Endothelial cell of umbilical vein (primary cell): ENCODE results near the gene PGAM2.
A peak's percentile ranks its signal among the peaks of the same experiment; 100 is the strongest.

Experiments used
- CTCF ChIP-seq, 2 donors: IDR thresholded peaks; 1 replicate in 1 of 2; 2 replicates in 1 of 2; pipeline ENCODE4 v1.5.1; 2011; ENCODE audit warnings: low read length in 2 of 2, mild to moderate bottlenecking in 2 of 2, moderate library complexity in 2 of 2, control low read depth in 1 of 2, inconsistent platforms in 1 of 2, low read depth in 1 of 2; ENCODE audit not compliant: insufficient read depth in 1 of 2; ENCODE audit errors: extremely low read depth in 1 of 2
- EZH2 ChIP-seq: IDR thresholded peaks from 2 replicates; pipeline ENCODE4 v1.6.1; 2012; ENCODE audit warnings: borderline replicate concordance, low read depth, mild to moderate bottlenecking, moderate library complexity, low read length, inconsistent platforms; ENCODE audit not compliant: severe bottlenecking
- GATA2 ChIP-seq: IDR thresholded peaks from 2 replicates; pipeline ENCODE4 v1.7.0; 2011; ENCODE audit warnings: low read depth, mild to moderate bottlenecking, moderate library complexity, mixed read lengths, low read length; ENCODE audit not compliant: insufficient read length, insufficient read depth
- JUN ChIP-seq: IDR thresholded peaks from 2 replicates; pipeline ENCODE4 v1.6.1; 2011; ENCODE audit warnings: borderline replicate concordance, low read depth; ENCODE audit not compliant: insufficient read length, insufficient read depth
- MAX ChIP-seq: IDR thresholded peaks from 2 replicates; pipeline ENCODE4 v1.6.1; 2011; ENCODE audit not compliant: insufficient read depth, insufficient read length
- POLR2A ChIP-seq: IDR thresholded peaks from 2 replicates; pipeline ENCODE4 v1.6.1; 2012; ENCODE audit warnings: low read depth, mild to moderate bottlenecking, control low read depth, low read length
- POLR2AphosphoS5 ChIP-seq: IDR thresholded peaks from 2 replicates; pipeline ENCODE4 v1.6.1; 2012; ENCODE audit warnings: low read depth, mild to moderate bottlenecking, control low read depth, low read length, moderate library complexity; ENCODE audit not compliant: insufficient read depth

GRCh38 chr7:44073664-44074348, 8.4 kb upstream of the PGAM2 start:
- TF ChIP-seq CTCF (IDR thresholded peaks at IDR 0.05; ENCODE audit: extremely low read depth in 1 of 2, insufficient read depth in 1 of 2, low read depth in 1 of 2, low read length in 2 of 2) (peak in 1 of 2 donors; percentile 11), POLR2A (peak; percentile 65), POLR2AphosphoS5 (peak; percentile 41), EZH2 (no peak), MAX (no peak), GATA2 (no peak), JUN (no peak)
